ENCODE results near the gene GAP43.
"Not testable (repeated sequence)": the region's sequence is repeated elsewhere in the genome, so short reads cannot be mapped to it uniquely, and the experiment has no call there.

The GAP43 gene

DNA sequence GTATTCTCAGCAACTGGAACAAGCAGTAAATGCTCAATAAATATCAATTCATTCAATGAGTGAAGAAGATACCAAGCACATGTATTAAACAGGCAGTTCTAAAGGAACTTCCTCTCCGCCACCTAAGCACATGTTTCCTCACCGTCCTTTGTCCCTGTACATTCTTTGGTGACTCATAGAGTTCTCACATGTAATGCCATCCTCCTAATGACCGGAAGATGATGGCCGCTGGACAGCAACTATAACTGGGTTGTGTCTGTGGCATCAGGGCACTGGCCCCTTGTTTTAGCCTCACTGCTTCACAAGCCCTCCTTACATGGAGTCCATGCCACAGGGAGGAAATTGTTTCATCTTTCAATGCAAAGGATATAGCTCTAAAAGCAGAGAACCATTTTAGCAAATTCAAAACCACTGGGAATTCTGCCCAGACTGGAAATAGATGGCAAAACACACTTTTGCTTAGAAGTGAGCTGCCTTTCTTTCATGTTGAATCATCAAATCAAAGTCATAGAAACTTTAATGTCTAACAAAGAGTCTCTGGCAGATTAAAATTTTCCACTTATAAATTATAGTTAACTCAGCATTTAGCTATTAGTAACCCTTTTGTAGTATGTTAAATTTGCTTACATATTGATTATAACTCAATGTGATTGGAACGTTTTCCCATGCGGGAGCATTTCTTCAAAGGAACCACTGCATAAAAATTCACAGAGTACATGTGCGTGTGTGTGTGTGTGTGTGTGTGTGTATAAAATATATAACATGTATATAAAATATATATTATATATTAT, 74.1 kb downstream of the GAP43 start:
- no peak for FAIRE-seq
- DNase-seq (ENCODE audit: low spot score) = peak; percentile 46

DNA sequence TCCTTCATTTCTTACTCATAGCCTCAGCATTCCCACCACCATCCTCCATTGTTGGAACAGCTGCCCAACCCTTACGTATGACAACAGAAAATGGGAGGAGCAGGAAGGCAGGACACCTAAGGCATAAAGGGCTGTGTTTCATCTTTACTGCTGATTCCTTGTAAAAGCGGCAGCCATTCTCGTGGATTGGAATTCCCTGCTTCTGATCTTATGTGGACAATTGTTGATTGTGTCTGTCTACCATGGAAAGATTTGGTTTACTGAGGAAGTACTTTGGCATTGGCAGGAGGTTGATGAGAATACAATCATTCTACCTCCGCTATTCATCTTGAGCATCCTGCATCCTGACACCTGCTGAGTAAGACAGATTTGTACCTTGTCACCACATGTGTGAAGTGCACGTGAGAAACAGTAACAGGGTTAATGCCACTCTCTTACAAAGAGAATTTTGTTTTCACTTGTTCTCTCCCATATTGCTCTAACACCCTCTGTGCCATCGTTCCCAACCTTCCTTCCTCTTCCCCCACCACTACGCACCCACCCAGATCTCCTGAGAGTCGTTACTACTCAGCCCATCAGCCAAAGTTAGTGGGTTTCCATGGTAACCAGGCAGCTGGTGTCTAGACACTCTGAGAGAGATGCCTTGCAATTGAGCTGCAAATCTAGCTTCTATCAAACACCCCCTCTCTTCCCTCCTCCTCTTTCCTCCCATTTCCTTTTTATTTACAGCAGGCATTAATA, 75.7 kb downstream of the GAP43 start:
- DNase-seq (ENCODE audit: low spot score) (no peak), FAIRE-seq (no peak)

DNA sequence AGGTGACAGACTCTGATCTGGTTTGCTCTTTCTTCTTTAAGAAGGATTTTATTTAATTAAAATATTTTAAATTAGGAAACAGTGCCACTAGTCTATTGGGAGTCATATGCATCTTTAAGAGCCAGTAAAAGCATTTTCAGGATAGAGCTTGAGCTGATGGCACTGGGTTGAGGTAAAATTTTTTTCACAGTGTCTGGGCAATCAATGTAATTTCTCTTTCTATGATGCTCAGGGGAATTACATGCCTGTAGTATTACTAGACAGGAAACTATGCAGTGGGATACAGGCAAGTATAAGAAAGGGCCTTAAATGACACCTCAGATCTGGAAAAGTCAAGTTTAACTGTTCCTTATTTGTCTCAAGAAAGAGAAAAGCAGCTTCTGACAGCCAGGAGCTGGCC, 76.4 kb downstream of the GAP43 start:
- DNase-seq (ENCODE audit: low spot score) = no peak
- no peak for FAIRE-seq

DNA sequence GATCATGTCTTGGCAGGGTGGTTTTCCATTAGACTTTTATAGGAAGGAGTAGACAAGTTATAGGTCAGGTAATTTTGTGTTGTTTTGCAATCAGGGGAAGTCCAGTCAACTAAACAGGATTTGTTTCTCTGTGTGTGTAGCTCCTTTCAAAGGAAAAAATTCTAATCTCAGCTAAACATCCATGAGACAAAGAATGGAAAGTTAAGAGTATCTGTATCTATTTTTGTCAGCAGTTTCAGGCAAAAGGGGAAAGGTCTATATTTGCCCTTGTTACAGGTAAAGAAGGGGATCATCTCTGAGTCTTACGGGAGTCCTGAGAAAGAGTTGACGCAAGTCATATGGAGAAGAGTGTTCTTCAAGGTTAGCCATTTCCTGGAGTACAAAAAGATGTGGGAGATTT, 79.3 kb downstream of the GAP43 start:
- no peak for DNase-seq (ENCODE audit: low spot score)
- FAIRE-seq = no peak

DNA sequence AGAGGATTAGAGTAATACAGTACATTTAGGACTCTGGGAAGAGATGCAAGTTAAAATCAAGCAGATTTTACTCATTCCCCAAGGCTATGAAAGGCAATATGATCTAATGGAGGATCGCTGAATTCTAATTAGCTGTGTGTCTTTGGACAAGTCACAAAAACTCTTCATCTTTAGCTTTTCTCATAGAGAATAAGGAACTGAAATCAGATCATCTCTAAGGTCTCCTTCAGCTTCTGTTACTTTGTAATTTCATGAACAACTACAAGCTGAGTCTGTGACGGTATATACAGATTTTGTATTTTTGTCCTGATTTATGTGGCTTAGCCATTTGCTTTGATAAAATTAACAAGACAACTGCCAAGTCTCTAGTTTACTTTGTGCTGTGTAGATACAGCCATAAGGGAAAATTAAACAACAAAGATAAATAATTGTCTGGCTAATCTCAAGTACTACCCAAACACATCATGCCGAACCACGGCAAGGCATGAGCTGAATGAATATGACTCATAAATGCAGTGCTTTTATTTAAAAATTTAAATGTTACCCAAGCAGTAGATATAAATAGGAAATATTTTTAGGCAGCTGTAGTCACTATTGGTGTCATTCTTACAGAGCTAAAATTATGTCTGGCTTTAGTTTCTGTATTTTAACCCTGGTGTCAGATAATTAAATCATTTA, 81.5 kb downstream of the GAP43 start:
- FAIRE-seq = no peak

DNA sequence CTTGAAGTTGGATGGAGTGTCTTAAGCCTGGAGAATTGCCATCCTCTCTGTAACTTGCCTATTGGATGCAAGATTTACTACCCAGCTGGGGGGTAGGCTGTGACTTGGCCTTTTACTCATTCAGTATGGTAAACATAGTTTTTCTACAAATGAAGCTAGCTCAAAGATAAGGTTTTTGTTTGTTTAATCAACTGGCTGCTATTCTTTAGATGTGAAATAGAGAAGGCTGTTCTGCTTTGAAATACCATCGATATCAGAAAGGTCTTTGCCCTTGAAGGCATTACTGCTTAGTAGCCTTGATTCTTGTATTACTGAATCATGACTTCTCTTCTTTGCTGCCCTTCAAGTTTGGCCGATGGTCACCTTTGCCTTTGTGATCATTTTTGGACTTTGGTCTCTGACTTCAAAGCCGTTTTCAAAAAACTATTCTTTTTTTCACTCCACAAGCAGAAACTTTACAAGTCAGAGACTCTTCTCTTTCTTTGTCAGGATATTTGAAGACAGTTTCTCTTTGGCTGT, 83.1 kb downstream of the GAP43 start:
- DNase-seq (ENCODE audit: low spot score) (no peak), FAIRE-seq (no peak)

More for the DNA sequence above, 81.5 kb downstream of the GAP43 start:
- DNase-seq (ENCODE audit: low spot score) = no peak

DNA sequence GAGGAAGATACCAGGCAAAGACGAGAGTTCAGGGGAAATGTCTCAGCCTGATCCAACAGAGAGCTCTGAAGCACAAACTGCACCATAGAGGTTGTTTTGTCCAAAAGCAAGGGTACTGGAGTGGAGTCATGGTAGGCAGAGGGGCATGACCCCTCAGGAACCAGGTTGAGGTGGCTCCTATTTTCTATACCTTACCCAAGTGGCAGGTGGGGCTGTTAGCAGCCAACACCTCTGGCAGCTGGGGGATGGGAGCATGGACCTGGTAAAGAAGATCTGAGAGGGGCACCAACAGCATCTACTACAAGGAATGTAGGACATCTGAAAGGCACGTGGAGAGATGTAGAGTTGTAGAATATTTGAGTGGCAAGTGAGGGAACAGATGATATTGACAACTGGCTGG, 85.2 kb downstream of the GAP43 start:
- no peak for DNase-seq (ENCODE audit: low spot score)
- no peak for FAIRE-seq

DNA sequence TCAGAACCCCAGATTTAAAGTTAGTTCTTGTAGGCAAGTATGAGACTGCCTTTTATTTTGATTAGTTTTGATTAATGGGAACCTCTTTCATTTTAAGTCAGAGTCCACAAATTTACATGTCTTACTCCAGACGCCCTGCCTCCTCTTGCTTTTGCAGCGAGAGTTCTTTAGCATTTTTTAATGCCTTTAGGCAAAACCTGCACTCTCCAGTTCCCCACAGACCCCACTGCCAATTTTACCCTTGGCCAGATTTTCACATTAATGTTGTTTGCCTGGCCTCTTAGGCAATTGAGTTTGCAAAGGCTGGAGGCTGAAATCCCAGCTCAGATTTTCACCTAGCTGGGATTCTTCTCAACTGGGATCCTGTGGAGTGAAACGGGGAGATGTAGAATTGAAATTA, 85.8 kb downstream of the GAP43 start:
- no peak for FAIRE-seq
- DNase-seq (ENCODE audit: low spot score) = no peak

DNA sequence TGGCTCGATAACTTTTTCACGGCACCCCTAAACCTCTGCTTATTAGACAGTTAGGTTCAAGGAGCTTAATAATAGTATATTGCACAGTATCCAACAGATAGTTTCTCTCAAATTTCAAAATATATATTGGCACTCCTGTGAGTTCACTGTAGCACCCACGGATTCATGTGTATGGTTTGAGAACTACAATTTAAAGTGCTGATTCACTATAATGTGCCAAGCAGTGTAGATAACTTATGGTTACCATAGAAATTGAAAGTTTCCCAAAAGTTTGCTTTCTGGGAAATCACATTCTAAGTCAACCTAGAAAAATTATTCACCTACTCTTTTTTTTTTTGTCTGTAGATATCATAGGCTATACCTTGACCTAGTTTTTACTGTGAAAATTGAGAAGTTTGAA, 86.6 kb downstream of the GAP43 start:
- FAIRE-seq = no peak

DNA sequence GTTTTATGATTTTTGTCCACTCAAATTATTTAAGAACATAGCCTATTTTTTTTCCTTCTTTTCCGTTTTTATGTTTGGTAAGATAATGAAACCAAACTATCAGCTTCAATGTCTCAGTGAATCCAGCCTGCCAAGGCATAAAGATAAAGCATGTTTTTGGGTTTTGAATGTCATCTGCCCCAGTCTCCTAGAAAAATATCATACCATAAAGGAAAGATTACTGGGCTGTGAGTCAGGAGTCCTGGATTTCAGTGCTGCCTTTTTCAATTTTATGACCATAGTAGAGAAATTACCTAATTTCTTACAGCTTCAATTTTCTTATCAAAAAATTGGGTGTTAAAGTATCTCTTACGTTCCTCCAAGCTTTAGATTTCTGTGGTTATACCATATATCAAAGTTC, 87.5 kb downstream of the GAP43 start:
- no peak for FAIRE-seq
- no peak for DNase-seq (ENCODE audit: low spot score)

More for the DNA sequence above, 86.6 kb downstream of the GAP43 start:
- DNase-seq (ENCODE audit: low spot score) = no peak

DNA sequence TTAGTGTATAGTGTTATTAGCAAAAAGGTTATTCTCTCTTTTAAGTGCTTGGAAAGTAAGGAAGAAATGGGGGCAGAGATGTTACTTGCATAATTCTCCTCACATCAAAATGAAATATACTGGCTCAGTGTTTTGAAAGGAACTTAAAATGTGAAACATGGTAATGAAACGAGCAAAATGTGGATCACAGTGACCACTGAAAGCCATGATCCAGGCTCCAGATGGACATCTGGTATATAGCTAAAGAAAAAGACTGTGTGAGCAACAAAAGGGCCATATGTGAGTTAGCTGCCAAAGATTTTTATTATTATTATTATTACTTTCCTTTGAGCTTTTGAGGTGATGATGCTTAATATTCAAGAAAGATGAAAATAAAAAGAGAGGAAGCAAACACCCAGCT, 89.6 kb downstream of the GAP43 start:
- no peak for DNase-seq (ENCODE audit: low spot score)
- no peak for FAIRE-seq

DNA sequence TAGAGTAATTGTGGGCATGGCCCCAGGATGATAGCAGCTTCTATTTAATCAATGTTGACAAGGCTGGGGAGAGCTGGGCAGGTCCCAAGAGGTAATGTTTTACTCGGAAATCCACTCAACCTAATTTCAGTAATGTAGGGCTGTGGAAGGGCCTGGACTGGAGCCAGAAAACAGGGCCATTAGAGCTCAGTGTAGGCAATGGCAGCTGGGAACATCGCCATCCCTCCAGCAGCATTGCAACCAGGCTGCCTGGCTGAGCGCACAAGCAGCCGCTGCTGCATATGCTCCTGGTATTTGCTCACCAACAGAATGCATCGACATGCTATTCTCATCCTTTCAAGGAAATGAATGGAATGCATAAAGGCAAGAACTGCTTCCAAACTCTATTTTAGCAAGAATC, 90.0 kb downstream of the GAP43 start:
- no peak for DNase-seq (ENCODE audit: low spot score)
- no peak for FAIRE-seq

DNA sequence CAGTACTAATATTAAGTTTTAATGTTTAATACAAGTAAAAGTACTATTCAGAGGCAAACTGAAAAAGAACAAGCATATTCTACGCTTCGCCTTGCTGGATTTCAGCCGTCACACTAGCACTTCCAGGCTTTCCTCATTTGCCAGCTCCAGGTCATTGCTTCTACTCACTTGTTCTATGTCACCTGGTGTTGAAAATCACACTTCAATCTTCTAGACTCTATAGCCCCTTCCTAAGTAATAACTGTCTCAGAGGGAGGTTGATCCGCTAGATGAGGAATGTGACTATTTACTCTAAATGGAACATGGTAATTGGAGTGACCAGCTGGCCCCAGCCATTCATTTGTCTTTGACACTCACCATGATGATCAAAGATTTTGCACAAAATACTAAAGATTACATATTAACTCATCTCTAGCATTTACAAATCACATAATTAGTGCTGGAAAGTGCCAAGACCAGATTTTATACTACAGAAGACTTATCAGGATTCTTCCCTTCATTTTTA, 92.0 kb downstream of the GAP43 start:
- DNase-seq (ENCODE audit: low spot score) (no peak), FAIRE-seq (no peak)

DNA sequence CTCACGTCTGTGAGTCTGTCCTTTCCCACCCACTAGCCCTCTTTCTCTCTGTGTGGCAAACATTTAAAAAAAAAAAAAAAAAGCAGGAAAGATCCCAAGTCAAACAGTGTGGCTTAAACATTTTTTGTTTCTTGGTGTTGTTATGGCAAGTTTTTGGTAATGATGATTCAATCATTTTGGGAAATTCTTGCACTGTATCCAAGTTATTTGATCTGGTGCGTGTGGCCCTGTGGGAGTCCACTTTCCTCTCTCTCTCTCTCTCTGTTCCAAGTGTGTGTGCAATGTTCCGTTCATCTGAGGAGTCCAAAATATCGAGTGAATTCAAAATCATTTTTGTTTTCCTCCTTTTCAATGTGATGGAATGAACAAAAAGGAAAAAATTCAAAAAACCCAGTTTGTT, 97.7 kb downstream of the GAP43 start:
- FAIRE-seq (no peak), DNase-seq (ENCODE audit: low spot score) (no peak)

DNA sequence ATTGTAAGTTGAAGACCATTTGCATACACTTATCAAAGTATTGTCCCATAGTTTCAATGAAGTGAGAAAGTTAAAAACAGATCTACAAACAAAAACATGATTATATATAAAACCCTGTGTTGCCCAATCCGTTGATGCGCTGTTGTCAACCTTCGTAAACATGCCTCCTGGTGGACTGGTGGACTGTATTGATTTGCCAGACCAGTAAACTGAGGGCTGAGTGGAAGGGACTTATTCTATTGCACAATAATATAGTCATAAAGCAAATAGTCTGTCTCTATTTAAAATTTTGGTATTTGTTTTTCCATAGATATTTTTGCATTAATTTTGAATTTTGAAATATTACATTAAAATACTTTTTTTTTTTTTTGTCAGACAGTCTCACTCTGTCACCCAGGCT, 102.5 kb downstream of the GAP43 start:
- no peak for FAIRE-seq
- DNase-seq (ENCODE audit: low spot score) = no peak

DNA sequence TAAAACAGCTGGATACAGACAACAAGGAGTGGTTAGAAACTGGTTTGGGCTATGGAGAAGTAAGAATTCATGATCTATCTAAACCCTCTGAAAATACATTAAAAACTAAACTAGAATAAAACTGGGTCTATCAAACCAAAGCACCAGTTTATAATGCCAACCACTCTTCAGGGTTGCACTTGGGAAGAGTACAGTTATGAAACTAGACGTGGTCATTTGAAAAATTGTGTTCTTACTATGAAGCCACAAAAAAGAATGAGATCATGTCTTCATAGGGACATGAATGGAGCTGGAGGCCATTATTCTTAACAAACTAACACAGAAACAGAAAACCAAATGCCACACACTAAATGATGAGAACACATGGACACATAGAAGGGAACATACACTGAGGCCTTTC, 103.8 kb downstream of the GAP43 start:
- no peak for DNase-seq (ENCODE audit: low spot score)
- no peak for FAIRE-seq

DNA sequence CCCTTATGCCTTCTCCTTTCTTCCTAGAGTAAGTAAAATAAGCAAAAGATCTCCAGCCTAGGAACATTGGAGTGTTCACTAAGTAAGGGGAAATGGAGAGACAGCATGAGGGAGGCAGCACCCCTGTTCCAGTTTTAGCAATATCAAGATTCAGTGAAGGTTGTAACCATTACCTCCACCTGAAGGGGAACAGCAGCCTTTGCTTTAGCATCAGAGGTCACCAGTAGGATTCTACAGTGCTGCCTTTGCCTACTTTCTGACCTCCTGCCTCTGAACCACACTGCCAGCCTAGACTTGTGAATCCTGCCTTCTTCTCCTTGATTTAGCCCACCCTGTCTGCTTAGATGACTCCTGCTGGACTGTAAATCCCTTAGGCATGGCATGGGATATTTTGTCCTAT, 104.7 kb downstream of the GAP43 start:
- FAIRE-seq (no peak), DNase-seq (ENCODE audit: low spot score) (no peak)

DNA sequence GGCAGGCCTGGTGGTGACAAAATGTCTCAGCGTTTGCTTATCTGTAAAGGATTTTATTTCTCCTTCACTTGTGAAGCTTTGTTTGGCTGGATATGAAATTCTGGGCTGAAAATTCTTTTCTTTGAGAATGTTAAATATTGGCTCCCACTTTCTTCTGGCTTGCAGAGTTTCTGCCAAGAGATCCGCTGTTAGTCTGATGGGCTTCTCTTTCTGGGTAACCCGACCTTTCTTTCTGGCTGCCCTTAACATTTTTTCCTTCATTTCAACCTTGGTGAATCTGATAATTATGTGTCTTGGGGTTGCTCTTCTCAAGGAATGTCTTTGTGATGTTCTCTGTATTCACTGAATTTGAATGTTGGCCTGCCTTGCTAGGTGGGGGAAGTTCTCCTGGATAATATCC, 113.0 kb downstream of the GAP43 start:
- DNase-seq (ENCODE audit: low spot score) = not testable (repeated sequence)

DNA sequence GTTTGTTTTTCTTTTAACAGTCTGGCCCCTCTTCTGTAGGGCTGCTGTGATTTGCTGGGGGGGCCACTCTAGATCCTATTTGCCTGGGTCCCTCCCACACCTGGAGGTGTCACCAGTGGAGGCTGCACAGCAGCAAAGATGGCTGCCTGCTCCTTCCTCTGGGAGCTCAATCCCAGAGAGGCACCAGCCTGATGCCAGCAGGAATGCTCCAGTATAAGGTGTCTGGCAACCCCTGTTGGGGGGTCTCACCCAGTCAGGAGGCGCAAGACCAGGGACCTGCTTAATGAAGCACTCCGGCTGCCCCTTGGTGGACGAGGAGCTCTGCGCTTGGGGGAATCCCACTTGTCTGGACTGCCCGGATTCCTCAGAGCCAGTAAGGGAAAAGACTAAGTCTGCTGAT, 118.3 kb downstream of the GAP43 start:
- no peak for DNase-seq (ENCODE audit: low spot score)

More for the DNA sequence above, 113.0 kb downstream of the GAP43 start:
- FAIRE-seq = not testable (repeated sequence)

DNA sequence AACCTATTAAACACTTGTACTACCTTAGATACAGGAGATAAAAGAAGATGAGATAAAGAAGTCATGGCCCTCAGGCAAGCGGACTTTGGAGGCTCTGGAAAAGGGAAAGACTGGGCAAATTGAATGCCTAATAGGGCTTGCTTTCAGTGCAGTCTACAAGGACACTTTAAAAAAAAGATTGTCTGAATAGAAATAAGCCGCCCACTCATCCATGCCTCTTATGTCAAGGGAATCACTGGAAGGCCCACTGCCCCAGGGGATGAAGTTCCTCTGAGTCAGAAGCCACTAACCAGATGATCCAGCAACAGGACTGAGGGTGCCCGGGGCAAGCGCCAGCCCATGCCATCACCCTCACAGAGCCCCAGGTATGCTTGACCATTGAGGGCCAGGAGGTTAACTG, 121.2 kb downstream of the GAP43 start:
- FAIRE-seq; DNase-seq (ENCODE audit: low spot score): not testable (repeated sequence)

More for the DNA sequence above, 118.3 kb downstream of the GAP43 start:
- no peak for FAIRE-seq

DNA sequence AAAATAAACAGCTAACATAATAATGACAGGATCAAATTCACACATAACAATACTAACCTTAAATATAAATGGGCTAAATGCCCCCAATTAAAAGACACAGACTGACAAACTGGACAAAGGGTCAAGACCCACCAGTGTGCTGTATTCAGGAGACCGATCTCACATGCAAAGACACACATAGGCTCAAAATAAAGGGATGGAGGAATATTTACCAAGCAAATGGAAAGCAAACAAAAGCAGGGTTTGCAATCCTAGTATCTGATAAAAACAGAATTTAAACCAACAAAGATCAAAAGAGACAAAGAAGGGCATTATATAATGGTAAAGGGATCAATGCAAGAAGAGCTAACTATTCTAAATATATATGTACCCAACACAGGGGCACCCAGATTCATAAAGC, 129.7 kb downstream of the GAP43 start:
- DNase-seq (ENCODE audit: low spot score); FAIRE-seq: not testable (repeated sequence)
